ENCODE data around the gene PROSER2.
A peak's percentile ranks its signal among the peaks of the same experiment; 100 is the strongest.

DNA sequence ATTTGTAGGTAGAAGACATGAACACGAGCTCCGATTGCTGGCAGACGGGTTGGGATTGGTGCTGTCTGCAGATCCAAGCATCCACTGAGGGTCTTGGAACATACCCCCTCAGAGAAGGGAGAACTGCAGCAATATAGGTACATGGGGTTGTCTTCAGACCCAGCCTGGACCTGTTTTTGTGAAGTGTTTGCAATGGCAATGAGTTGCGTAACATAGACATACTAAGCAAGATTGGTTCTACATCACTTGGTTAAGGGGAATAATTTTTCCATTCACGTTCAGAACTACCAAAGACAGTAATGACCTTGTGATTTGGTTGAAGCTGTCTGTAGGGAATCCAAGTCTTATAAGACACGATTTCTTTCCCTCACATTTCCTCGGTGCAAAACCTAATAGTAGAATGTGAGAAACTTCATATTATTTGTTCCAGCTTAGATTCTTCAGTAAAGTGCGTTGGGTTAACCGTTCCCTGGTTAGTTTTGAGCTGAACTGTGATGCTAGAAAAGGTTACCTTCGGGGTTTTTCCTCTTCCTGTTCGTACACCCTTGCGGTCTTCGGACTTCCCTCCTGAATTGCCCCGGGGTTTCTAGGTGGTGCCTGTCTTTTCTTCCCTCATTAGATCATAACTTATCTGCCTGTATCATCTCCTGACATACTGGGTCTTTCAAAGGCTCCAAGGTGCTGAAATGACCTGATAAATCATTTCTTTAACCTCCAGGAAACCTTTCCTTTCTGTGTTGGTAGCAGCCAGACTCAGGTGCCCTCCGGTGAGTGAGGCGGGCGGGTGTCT is 14.4 kb downstream of the PROSER2 start:
- TF ChIP-seq, protein P1, sequence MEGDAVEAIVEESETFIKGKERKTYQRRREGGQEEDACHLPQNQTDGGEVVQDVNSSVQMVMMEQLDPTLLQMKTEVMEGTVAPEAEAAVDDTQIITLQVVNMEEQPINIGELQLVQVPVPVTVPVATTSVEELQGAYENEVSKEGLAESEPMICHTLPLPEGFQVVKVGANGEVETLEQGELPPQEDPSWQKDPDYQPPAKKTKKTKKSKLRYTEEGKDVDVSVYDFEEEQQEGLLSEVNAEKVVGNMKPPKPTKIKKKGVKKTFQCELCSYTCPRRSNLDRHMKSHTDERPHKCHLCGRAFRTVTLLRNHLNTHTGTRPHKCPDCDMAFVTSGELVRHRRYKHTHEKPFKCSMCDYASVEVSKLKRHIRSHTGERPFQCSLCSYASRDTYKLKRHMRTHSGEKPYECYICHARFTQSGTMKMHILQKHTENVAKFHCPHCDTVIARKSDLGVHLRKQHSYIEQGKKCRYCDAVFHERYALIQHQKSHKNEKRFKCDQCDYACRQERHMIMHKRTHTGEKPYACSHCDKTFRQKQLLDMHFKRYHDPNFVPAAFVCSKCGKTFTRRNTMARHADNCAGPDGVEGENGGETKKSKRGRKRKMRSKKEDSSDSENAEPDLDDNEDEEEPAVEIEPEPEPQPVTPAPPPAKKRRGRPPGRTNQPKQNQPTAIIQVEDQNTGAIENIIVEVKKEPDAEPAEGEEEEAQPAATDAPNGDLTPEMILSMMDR (IDR thresholded peaks at IDR 0.05; ENCODE audit: low read depth, low read length, poor library complexity, severe bottlenecking): no peak
- peak; percentile 63; the same call in 1 of the 2 replicates for TF ChIP-seq EZH2phosphoT487 (IDR thresholded peaks at IDR 0.05; ENCODE audit: borderline replicate concordance, low read length)
